ENCODE results near the gene ARHGEF11.

DNA sequence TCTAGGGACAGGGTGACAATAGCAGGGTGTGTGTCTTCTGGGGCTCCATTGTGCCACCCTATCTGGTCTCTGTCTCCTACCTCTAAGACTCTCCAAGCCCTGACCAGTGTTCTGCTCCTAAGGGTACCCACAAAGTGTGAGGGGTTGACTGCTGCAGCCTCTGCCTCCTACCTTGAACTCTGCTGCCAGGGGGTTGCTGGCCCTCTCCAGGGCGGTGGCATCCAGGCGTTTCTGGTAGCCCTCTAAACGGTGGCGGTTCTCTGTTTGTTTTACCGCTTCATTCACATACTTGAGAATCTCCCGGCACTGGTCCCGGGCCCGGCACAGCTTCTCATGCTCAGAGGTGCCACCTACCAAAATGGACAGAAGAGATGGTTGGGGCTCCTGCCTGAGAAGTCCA, 100.7 kb downstream of the ARHGEF11 start:
- no peak for TF ChIP-seq POLR2AphosphoS5 (IDR thresholded peaks at IDR 0.05; ENCODE audit: borderline replicate concordance, low read depth, low read length)
- TF ChIP-seq EZH2 (IDR thresholded peaks at IDR 0.05), result no peak
- TF ChIP-seq FOXP2 (optimal IDR thresholded peaks at IDR 0.05; ENCODE audit: control extremely low read depth, extremely low read length, insufficient read depth), result no peak
